HepG2 (cell line): ENCODE results near the gene COX7A1. TPM values are rescaled to one million over a fixed set of nuclear protein-coding genes. Genes with fewer than 3 reads are reported as not detected.

Source experiments
- HNF1A ChIP-seq, 2 experiments: sonication (generic) in 1 of 2; formaldehyde crosslinking in 1 of 2; IDR thresholded peaks; 2 replicates each; pipeline versions ENCODE4 v1.4.0 to v1.6.1; 2016 to 2020; ENCODE audit warnings: borderline replicate concordance in 1 of 2, low read depth in 1 of 2, mild to moderate bottlenecking in 1 of 2, missing genetic modification reagents in 1 of 2
- JUN ChIP-seq: sonication (generic); formaldehyde crosslinking; IDR thresholded peaks from 2 replicates; pipeline ENCODE4 v1.4.0; 2020; ENCODE audit warnings: mild to moderate bottlenecking, missing genetic modification reagents
- KDM2A ChIP-seq: sonication (generic); formaldehyde crosslinking; IDR thresholded peaks from 2 replicates; pipeline ENCODE4 v1.4.0; 2020; ENCODE audit warnings: low read depth, missing genetic modification reagents, borderline replicate concordance
- KLF6 ChIP-seq: IDR thresholded peaks from 2 replicates; pipeline ENCODE4 v1.8.0; 2016; ENCODE audit warnings: missing biosample characterization, missing genetic modification reagents
- LCORL ChIP-seq, 2 experiments: fragments of 450-650 bp in 1 of 2; sonication (generic) in 1 of 2; formaldehyde crosslinking in 1 of 2; IDR thresholded peaks; 2 replicates each; pipeline versions ENCODE4 v1.5.0 to v1.6.1; 2017 to 2020; ENCODE audit warnings: antibody characterized with exemption in 1 of 2, missing genetic modification reagents in 1 of 2
- NFYC ChIP-seq: IDR thresholded peaks from 2 replicates; pipeline ENCODE4 v1.6.1; 2016; ENCODE audit warnings: missing genetic modification reagents, missing compliant biosample characterization
- PITX1 ChIP-seq: sonication (generic); formaldehyde crosslinking; IDR thresholded peaks from 2 replicates; pipeline ENCODE4 v1.5.1; 2020; ENCODE audit warnings: mild to moderate bottlenecking, missing genetic modification reagents
- ZBTB14 ChIP-seq: sonication (generic); formaldehyde crosslinking; IDR thresholded peaks from 2 replicates; pipeline ENCODE4 v1.4.0; 2020; ENCODE audit warnings: missing genetic modification reagents
- ZFY ChIP-seq: sonication (generic); formaldehyde crosslinking; IDR thresholded peaks from 2 replicates; pipeline ENCODE4 v1.4.0; 2020; ENCODE audit warnings: missing genetic modification reagents
- ZNF143 ChIP-seq: sonication (generic); formaldehyde crosslinking; IDR thresholded peaks from 2 replicates; pipeline ENCODE4 v1.4.0; 2020; ENCODE audit warnings: missing genetic modification reagents
- ZNF275 ChIP-seq: sonication (generic); formaldehyde crosslinking; IDR thresholded peaks from 2 replicates; pipeline ENCODE4 v1.8.0; 2022; ENCODE audit warnings: missing genetic modification reagents, mild to moderate bottlenecking, inconsistent platforms, borderline replicate concordance
- ZNF652 ChIP-seq: IDR thresholded peaks from 2 replicates; pipeline ENCODE4 v1.6.1; 2016; ENCODE audit warnings: low read depth, borderline replicate concordance
- polyA plus RNA-seq, 8 experiments: library from polyadenylated mRNA; depleted of rRNA in 3 of 8; stranded (reverse) in 7 of 8; unstranded in 1 of 8; fragments of >200 nt; fragmentation: Illumina TruSeq in 4 of 8; extraction: Trizol in 4 of 8; gene quantifications; 2 replicates each; pipeline versions ENCODE4 v1.2.1 to v1.2.3, GENCODE V29; 2011 to 2016; ENCODE audit warnings: low read depth in 4 of 8, missing spikeins in 1 of 8, mixed read lengths in 1 of 8; ENCODE audit not compliant: insufficient read depth in 1 of 8
- total RNA-seq, 5 experiments: library from RNA; depleted of rRNA; stranded (reverse); fragments of >200 nt; fragmentation: Illumina TruSeq; extraction: Trizol; gene quantifications; 2 replicates each; pipeline ENCODE4 v1.2.3, GENCODE V29; 2016; ENCODE audit warnings: low read depth in 1 of 5
- TF ChIP-seq, protein P1 (sequence below): sonication (generic); formaldehyde crosslinking; IDR thresholded peaks from 2 replicates; pipeline ENCODE4 v1.4.0; 2020; ENCODE audit warnings: missing genetic modification reagents

Gene COX7A1
- total and polyA plus RNA-seq, 2 of the 13 experiments (the other 11 are each of a cell fraction or from before 2014, with no cell fraction given): not detected

DNA sequence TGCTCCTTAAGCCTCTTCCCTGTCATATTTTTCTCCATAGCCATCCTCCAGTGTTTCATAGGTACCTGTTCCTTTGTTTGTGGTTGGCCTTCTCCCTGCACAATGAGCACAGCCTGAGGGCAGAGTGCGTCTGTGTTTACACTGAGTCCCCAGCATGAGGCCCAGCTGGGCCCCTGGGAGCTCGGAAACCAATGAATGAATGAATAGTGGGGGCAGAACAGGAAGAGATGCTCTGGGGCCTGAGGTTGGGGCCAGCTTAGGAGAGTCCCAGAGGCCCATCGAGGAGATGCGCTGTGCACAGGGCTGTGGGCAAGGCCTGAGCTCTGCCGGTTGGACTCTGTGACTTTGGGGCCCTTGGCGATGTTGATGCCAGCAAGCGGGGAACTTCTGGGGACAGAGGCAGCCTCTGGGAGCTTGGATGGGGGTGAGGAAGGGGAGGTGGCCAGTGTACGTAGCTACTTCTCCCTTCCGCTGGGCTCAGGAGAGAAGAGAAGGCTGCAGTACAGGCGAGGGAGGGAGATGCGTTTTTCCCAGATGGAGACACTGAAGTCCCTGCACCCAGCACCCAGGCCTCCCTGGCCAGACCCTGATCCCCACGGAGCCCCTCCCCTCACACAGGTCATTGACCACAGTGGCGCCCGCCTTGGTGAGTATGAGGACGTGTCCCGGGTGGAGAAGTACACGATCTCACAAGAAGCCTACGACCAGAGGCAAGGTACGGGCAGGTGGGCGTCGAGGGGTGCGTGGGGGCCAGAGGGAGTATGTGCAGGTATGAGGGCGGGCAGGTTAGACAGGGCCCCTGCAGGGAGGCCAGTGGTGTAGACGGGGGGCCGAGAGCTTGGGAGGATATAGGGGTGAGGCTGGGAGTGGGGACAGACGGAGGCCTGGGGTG lies 31.9 kb downstream of the COX7A1 start (continued):
- TF ChIP-seq KLF6 (CRISPR knock-in tag) (peak; percentile 82; the same call in 1 of the 2 replicates), HNF1A (IDR thresholded peaks at IDR 0.05; ENCODE audit: low read depth) (peak; percentile 44; the same call in 1 of the 2 replicates), HNF1A (CRISPR knock-in tag; IDR thresholded peaks at IDR 0.05; ENCODE audit: borderline replicate concordance) (peak; percentile 69; the same call in 1 of the 2 replicates), KDM2A (CRISPR knock-in tag) (peak; percentile 44; the same call in 1 of the 2 replicates), ZNF143 (CRISPR knock-in tag) (peak; percentile 72), LCORL (IDR thresholded peaks at IDR 0.05) (no peak), LCORL (CRISPR knock-in tag; IDR thresholded peaks at IDR 0.05) (peak; percentile 95), NFYC (CRISPR knock-in tag) (peak; percentile 76), ZNF652 (CRISPR knock-in tag) (no peak), PITX1 (peak; percentile 69; the same call in 1 of the 2 replicates), JUN (CRISPR knock-in tag) (peak; percentile 63; the same call in 1 of the 2 replicates), ZNF275 (0 out of 2 replicates have a peak, but pooled peaks have one; percentile 36), ZBTB14 (CRISPR knock-in tag) (no peak), ZFY (peak; percentile 89)
- TF ChIP-seq, protein P1, sequence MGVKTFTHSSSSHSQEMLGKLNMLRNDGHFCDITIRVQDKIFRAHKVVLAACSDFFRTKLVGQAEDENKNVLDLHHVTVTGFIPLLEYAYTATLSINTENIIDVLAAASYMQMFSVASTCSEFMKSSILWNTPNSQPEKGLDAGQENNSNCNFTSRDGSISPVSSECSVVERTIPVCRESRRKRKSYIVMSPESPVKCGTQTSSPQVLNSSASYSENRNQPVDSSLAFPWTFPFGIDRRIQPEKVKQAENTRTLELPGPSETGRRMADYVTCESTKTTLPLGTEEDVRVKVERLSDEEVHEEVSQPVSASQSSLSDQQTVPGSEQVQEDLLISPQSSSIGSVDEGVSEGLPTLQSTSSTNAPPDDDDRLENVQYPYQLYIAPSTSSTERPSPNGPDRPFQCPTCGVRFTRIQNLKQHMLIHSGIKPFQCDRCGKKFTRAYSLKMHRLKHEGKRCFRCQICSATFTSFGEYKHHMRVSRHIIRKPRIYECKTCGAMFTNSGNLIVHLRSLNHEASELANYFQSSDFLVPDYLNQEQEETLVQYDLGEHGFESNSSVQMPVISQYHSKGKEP (CRISPR knock-in tag): no peak
